GM10248 (cell line): ENCODE results near the gene LYPLAL1.

Experiments
- CTCF ChIA-PET: fragments of 300-600 bp; sonication (Branson Sonifier 250); formaldehyde crosslinking; extraction: SDS; loops from one replicate; lab custom pipeline; 2021; ENCODE audit warnings: antibody characterized with exemption; lab: Yijun Ruan, JAX
- POLR2A ChIA-PET: fragments of 350-650 bp; sonication (Branson Sonifier 250); formaldehyde crosslinking; extraction: SDS; loops from one replicate; lab custom pipeline; 2020; ENCODE audit warnings: antibody characterized with exemption; lab: Yijun Ruan, JAX
- DNase-seq: peaks from one replicate; pipeline ENCODE4 v3.0.0; 2012; ENCODE audit errors: extremely low spot score
- TF ChIP-seq, protein P1 (sequence below): IDR thresholded peaks from 2 replicates; pipeline ENCODE4 v1.5.1; 2012; ENCODE audit warnings: mild to moderate bottlenecking, low read depth; ENCODE audit errors: extremely low read depth, missing control alignments, control extremely low read depth

The LYPLAL1 gene

GRCh38 chr1:219210067-219210466 lies 36.4 kb downstream of the LYPLAL1 start:
- CTCF ChIA-PET = interaction anchor here (1.5 to 2.7 kb wide), 3 partner anchors 10 to 603 kb away, joined by 3 to 8 read pairs (median 4); no protein-coding TSS in a partner anchor
- DNase-seq = no peak
- TF ChIP-seq, protein P1, sequence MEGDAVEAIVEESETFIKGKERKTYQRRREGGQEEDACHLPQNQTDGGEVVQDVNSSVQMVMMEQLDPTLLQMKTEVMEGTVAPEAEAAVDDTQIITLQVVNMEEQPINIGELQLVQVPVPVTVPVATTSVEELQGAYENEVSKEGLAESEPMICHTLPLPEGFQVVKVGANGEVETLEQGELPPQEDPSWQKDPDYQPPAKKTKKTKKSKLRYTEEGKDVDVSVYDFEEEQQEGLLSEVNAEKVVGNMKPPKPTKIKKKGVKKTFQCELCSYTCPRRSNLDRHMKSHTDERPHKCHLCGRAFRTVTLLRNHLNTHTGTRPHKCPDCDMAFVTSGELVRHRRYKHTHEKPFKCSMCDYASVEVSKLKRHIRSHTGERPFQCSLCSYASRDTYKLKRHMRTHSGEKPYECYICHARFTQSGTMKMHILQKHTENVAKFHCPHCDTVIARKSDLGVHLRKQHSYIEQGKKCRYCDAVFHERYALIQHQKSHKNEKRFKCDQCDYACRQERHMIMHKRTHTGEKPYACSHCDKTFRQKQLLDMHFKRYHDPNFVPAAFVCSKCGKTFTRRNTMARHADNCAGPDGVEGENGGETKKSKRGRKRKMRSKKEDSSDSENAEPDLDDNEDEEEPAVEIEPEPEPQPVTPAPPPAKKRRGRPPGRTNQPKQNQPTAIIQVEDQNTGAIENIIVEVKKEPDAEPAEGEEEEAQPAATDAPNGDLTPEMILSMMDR = no peak
- POLR2A ChIA-PET = no interaction called here

DNA sequence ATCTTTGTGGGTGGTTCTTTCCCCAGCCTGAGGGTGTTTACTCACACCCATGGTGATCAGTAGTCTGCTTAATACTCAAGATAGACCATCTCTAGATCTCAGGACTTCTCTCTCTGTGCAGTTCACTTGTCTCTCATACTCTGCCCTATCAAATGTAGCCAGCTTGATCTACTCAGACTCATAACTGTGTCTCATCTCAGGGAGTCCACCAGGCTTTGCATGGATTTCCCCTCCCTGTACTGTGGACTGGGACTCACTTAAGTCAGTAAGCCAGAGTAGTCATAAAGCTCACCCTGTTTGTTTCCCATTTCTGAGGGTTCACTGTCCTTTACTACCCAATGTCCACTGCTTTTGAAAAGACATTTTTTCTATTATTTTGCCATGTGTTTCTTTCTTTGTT lies 41.8 kb downstream of the LYPLAL1 start:
- ChIA-PET CTCF (interaction anchor here (0.8 to 2.0 kb wide), 4 partner anchors 15 to 42 kb away, joined by 3 to 7 read pairs (median 5); partner anchors contain the start of gene LYPLAL1), POLR2A (no interaction called here)
- TF ChIP-seq, protein P1 = no peak
- DNase-seq = no peak

GRCh38 chr1:219220945-219221344 lies 47.3 kb downstream of the LYPLAL1 start:
- ChIA-PET CTCF (interaction anchor here (0.6 to 2.2 kb wide), 16 partner anchors 9 to 876 kb away, joined by 3 to 13 read pairs (median 4); partner anchors contain the start of gene TGFB2), POLR2A (no interaction called here)
- DNase-seq = peak; percentile 26
- TF ChIP-seq, protein P1 = peak; percentile 46

DNA sequence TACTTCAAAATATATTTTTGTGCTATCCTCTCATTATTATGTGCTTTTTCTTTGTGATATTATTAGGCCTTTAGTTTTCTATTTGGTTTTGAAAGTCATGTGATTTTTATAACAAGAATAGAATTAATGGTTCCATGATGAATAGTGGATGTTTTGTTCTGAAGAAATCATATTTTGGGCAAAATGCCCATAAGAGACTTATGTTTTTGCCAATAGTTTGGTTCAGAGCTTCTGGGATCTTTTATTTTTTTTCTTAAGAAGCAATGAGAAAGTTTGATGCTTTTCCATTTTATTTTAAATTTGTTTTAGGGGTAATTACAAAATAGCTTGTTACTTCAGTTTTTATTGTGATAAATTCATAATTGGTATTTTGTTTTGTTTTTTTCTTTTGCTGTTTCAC lies 49.8 kb downstream of the LYPLAL1 start:
- TF ChIP-seq, protein P1 = no peak
- no peak for DNase-seq
- ChIA-PET CTCF (no interaction called here), POLR2A (no interaction called here)

DNA sequence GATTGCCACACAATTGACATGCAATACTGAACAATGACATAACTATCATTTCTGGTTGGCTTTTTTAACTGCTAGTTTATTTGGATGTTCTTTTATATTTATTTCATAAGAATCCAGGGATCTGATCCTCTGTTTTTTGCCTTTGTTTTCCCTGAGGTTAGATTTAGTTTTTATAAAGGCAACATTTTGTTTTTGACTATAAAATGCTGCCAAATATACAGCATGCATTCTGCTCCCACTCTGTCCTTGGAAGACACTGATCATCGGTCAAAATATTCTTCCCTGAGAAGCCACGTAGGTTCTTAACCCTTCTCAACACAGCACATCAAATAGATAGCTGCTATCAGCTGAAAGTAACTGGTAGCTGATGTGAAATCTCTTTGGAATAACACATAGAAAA lies 52.5 kb downstream of the LYPLAL1 start:
- ChIA-PET POLR2A (no interaction called here), CTCF (no interaction called here)
- no peak for DNase-seq
- TF ChIP-seq, protein P1 = no peak

GRCh38 chr1:219227360-219228057 lies 53.8 kb downstream of the LYPLAL1 start:
- CTCF ChIA-PET = no interaction called here
- TF ChIP-seq, protein P1 = no peak
- DNase-seq = no peak
- POLR2A ChIA-PET = no interaction called here
